ENCODE results near the gene GP1BB. TPM values are rescaled to one million over a fixed set of nuclear protein-coding genes. Genes with fewer than 3 reads are reported as not detected.

GP1BB gene
- polyA plus RNA-seq, 12 donors, result 5.0 to 21.7 (median 11.9) TPM; not detected in 1

GRCh38 chr22:19738664-19739447, 15.5 kb downstream of the GP1BB start:
- no peak for DNase-seq

DNA sequence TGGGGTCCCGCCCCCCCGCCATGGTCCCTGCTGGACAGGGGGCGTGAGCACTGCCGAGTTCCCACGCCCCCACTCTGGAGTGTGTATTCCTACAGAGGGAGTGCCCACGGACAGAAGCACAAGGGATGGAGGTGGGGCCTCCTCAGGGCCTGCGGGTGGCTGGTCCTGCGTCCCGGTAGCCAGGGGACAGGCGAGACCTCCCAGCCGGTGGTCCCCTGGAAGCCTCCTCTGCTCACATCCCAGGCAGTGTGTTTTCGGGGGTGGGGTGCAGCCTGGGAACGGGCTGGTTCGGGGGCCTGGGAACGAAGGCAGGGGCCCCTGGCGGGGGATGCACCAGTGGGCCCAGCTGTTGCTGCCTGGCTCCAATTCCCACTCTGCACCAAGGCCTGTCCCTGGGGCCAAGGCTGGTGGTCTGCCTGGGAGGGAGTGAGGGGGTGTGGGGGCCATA, 16.1 kb downstream of the GP1BB start:
- no peak for DNase-seq

- no peak for DNase-seq
Observed at GRCh38 chr22:19739911-19740449, 16.6 kb downstream of the GP1BB start.

DNA sequence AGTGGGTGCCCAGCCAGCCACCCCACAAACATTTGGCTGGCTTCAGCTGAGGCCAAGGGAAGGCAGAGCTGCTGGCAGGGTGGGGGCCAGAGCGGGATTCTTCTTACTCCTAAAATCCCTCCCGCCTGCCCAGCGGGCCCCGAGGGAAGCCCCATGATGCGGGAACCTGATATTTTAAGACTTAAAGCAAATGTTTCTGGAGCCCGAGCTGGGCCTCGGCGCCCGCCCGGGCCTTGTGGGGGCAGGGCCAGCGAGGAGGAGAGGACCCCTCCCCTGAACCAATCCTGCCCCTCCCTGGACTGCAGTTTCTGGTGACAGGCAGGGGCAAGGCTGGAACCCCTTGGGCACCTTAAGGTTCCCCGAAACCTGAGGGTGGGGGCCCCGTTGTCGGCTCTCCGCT, 17.2 kb downstream of the GP1BB start:
- no peak for DNase-seq

DNA sequence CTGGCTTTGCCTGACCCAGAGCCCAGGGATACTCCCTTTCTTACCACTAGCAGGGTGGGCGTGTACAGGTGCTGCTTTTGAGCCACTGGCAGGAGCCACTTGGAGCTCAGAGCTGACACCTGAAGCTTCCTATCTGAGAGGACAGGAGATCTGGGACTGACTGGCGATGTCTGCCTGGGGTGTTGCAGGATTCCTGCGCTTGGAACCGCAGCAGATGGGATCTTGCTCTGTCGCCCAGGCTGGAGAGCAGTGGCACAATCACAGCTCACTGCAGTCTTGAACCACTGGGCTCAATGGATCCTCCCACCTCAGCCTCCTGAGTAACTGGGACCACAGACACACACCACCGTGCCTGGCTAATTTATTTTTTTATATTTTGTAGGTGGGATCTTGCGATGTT, 17.7 kb downstream of the GP1BB start:
- no peak for DNase-seq

- DNase-seq, result no peak
Observed at GRCh38 chr22:19742160-19743066, 19.1 kb downstream of the GP1BB start.

GRCh38 chr22:19743081-19743480, 19.7 kb downstream of the GP1BB start:
- DNase-seq, result no peak

- no peak for DNase-seq
Observed at GRCh38 chr22:19743651-19744050, 20.3 kb downstream of the GP1BB start.

GRCh38 chr22:19744350-19745006, 21.1 kb downstream of the GP1BB start:
- no peak for DNase-seq

GRCh38 chr22:19745155-19746101, 22.1 kb downstream of the GP1BB start:
- peak; percentile 43 for DNase-seq

GRCh38 chr22:19746726-19747125, 23.4 kb downstream of the GP1BB start:
- no peak for DNase-seq

GRCh38 chr22:19747551-19747950, 24.2 kb downstream of the GP1BB start:
- DNase-seq, result no peak

DNA sequence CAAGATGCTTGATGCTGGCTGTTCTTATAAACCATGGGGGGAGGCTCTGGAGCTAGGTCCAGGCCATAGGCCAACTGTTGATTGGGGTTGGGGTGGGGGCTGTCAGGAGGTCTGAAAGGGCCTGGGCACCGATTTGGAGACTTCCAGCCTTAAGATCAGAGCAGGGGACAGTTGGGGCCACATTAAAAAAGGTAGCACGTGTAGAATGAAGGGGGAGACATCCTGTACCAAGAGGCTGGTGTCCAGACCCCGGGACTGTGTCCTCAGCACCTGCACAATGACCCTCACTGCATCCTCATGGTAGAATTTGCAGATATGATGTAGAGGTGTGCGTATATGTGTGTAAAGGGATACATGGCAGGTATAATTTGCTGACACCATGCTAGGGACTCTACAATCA, 24.8 kb downstream of the GP1BB start:
- no peak for DNase-seq

DNA sequence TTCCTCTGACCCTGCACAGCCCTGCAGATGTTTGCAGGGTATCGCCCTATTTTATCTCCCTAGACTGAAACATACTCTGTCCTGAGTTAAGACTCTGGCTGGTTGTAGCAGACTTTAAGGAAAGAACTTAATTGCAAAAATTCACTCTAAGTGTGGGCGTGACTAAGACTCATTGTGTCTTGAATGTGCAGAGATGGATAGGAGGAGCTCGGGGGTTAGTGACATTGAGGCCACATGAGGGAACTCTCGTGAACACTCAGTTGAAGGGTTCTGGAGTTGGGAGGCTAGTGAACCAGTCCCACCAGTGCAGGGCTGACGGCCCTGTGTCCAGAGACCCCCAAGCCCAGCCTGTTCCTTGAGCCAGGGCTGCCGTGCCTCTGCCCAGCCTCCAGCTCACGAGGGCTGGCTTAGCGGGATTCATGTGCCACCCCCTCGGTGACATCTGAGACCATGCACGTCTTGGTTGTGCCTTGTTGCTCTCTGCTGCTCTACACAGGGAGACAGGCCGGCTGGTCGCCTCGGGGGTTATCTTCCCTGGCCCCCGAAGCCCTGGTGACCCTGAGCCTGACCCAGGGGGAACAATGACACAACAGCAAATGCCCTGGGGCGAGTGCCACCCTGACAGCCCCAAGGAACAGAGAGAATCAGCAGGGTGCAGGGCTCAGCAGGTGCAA, 25.8 kb downstream of the GP1BB start:
- DNase-seq, result no peak

GRCh38 chr22:19749876-19750275, 26.5 kb downstream of the GP1BB start:
- no peak for DNase-seq

GRCh38 chr22:19750507-19751490, 27.5 kb downstream of the GP1BB start:
- no peak for DNase-seq

GRCh38 chr22:19751497-19752245, 28.3 kb downstream of the GP1BB start:
- DNase-seq, result no peak
